Measurements from ENCODE around the gene MICB.
"Not testable (repeated sequence)": the region's sequence is repeated elsewhere in the genome, so short reads cannot be mapped to it uniquely, and the experiment has no call there.

Gene MICB

GRCh38 chr6:31497531-31498476 lies at the start of gene MICB:
TSS of gene MICB (plus strand) at chr6:31498145. CDS start at chr6:31498194, 49 bp downstream.
- peak; percentile 89 for DNase-seq

DNA sequence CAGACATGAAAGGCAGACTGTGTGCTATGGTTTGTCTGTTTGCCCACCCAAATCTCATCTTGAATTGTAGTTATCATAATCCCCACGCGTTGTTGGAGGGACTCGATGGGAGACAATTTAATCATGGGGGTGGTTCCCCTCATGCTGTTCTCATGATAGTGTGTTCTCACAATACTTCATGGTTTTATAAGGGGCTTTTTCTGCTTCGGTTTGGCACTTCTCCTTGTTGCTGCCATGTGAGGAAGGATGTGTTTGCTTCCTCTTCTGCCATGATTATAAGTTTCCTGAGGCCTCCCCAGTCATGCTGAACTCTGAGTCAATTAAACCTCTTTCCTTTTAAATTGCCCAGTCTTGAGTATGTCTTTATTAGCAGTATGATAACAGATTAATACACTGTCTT lies 47.2 kb upstream of the MICB start:
- no peak for DNase-seq

DNA sequence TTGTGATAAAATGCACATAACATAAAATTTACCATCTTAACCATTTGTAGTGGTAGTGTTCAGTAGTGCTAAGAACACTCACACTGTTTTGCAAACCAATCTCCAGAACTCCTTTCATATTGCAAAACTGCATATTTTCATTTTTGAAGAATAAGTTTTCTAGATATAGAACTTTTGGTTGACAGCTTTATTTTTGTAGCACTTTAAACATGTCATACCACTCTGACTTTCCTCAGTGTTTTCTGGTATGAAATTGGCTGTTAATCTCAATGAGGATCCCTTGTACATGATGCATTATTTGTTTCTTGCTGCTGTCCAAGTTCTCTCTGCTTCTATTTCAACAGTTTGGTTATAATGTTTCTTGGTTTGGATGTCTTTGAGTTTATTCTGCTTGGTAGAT lies 45.1 kb upstream of the MICB start:
- no peak for DNase-seq

DNA sequence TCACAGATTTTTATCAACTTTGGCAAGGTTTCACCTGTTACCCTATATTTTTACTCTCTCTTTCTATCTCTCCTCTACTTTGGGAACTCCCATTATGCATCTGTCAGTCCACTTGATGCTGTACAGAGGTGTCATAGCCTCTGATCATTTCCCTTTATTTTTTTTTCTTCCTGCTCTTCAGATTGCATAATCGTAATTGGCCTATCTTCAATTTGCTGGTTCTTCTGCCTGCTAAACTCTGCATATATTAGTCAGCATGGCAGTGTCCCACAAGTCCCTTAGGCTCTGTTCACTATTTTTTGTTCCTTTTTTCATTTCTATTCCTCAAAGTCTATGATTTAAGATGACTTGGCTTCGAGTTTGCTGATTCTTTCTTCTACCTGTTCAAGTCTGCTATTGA lies 44.7 kb upstream of the MICB start:
- no peak for DNase-seq

DNA sequence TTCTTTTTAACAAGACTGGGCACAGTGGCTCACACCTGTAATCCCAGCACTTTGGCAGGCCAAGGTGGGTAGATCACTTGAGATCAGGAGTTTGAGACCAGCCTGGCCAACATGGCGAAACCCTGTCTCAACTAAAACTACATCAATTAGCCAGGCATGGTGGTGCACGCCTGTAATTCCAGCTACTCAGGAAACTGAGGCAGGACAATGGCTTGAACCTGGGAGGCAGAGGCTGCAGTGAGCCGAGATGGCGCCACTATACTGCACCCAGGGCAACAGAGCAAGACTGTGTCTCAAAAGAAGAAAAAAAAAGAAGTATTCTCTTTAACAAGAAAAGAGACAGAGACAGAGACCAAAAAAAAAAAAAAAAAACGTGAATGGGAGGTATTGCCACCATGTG lies 38.1 kb upstream of the MICB start:
- DNase-seq: not testable (repeated sequence)

DNA sequence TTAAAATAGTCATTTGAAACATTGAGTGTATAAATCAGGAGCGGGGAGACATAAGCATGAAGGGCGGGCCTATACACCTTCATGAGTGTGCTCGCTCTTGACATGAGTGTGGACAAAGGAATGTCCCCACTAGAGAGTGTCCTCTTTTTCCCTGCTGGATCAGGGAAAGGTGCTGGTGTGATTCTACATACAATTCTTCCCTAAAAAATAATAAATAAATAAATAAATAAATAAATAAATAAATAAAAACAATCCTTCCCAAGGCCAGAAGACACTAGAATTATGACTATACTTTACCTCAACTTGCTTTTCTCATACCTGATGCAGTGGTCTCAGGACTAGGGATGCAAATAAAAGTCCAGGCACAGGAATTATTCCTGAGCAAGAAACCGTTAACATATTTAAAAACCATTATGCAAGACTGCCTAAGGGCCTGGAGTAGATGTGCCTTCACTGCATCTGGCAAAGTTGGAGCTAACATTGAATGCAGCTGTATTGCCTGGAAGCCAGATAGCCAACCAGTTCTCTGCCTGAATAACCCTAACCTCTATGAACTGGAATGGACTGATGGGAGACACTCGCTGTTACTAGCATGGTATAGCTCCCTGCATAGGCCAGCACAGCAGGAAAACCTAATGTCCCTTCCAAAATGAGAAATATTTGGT lies 37.5 kb upstream of the MICB start:
- no peak for DNase-seq

DNA sequence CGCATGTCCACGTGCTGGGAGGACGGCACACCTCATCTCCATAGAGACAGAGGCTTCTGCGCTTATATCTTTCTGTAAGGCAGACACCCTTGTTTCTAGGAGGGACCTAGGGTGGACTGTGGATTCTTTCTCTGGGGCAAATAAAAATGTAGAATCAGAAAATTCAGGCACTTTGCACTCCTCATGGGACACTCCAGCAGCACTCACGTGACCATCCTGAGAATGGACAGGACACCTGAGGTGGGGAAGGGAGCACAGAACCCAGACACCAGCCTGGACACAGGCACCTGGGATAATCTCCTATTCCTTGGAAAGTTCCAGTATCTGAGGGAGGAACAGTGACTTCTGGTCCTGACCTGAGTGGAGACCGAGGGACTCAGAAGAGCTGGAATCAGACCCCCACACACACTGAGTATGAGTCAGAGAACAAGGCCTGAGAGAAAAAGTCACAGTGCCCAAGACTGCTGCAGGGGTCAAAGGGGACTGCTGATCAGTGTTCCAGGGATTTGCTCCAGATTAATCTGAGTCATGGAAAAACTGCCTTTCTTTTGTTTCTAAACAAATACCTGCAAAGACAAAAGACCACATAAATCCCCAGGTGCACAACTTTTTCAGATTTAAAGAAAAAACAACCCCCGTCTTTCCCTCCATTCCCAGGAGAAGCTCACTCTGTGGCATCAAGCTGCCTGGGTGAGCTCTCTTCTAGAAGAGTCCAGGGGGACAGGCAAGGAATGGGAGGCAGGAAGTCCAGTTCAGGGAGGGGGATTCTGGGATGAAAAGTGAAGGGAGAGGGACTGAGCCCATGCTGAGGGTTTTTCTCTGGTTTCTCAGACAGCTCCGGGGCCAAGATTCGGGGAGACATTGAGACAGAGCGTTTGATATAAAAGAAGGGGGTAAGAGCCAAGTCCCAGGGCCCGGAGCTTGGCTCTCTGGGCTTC lies 35.6 kb upstream of the MICB start:
- no peak for DNase-seq

DNA sequence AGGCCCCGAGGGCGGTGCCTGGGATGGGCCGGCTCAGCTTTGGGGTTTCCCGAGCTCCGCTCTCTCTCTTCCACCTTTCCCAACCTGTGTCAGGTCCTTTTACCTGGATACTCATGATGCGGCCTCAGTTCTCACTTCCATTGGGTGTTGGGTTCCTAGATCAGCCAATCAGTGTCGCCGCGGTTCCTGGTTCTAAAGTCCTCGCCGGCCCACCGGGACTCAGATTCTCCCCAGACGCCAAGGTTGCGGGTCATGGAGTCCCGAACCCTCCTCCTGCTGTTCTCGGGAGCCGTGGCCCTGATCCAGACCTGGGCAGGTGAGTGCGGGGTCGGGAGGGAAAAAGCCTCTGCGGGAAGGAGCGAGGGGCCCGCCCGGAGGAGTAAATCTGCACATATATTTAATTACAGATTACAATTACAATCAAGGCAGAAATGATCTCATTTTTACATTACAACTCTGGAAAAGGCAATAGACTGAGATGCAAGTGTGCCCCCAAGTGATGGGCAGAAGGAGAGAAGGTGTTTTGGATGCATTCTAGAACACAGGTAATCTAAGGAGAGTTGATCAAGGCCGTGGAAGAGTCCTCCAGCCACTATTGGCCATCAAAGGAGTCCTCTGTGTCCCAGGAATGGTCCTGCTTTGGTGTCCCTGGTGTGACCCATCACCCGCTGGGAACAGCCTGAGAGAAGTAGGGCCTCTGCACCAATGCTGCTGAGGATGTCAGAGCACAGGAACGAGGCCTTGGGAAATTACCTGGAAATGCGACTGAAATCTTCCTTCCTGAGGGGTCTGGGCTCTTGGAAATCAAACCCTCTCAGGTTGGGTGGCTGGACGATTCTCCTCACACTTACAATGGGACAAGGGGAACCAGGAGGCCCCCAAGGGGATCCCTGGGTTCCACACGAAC lies 34.7 kb upstream of the MICB start:
- peak; percentile 94 for DNase-seq

DNA sequence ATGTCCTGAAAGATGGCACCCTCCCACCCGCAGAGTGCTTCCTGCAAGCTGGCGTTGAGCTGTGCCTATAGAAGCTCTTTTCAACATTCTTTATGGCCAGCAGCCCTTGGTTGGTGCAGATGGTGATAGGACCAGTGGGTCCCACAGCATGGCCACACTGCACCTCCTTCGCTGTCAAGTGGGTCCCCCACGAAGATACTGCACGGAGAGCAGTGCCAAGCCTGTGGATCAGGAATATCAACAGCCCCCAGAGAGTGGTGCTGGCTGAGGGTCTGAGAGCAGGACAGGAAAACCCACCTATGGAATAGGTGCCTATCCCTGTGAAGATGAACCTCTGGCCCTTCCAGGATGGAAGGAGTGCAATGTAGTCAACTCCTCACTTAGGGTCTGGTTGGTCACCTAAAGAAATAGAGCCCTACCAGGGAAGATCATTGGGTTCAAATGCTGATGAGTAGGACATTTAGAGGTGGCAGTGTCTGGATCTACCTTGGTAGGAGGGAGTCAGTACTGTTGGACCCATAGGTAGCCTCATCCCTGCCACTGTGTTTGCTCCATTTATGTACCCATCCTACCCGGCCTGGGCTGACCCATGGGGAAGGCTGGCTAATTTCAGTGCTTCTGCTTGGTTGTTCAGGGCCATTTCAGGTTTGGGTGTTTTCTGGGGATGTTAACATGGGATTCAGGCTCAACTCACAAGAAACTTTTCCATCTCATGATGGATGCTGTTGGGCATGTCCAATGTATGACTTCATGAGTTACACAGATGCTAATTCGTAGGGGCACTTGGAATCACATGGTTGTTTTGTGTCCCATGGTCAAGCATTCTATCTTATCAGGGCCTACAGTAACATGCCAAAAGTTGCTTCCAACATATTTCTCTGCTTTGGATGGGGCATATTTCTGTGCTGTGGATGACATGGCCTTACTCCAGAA lies 33.4 kb upstream of the MICB start:
- DNase-seq: no peak

GRCh38 chr6:31465185-31465536 lies 32.8 kb upstream of the MICB start:
- no peak for DNase-seq

DNA sequence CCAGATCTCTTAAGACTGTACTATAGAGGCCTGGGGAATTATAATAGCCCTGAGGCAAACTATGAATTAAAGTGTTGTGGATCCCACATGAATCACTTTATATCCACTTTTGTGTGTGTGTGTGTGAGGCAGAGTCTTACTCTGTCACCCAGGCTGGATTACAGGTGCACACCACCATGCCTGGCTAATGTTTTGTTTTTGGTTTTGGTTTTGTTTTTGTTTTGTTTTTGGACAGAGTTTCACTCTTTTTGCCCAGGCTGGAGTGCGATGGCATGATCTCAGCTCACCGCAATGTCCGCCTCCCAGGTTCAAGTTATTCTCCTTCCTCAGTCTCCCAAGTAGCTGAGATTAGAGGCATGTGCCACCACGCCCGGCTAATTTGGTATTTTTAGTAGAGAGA lies 32.2 kb upstream of the MICB start:
- DNase-seq: no peak

DNA sequence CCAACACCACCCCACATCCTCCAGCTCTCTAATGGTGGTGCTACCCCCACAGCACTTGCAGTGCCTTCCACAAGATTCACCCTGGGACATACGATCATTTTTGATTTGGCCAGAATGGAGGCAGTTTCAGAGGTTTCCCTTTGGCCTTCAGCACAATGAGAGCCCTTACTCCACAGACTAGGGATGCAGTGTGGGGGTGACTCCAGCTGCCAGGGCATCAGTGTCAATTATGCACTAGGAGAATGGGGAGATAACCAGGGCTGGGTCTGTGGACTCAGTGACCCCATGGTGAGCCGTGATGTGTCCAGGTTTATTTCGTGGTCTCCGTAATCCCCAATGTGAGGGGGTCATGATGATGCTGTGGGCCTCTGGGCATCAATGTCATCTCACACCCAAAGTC lies 31.5 kb upstream of the MICB start:
- no peak for DNase-seq

- DNase-seq: no peak
Measured at GRCh38 chr6:31467151-31467550, 30.8 kb upstream of the MICB start.

DNA sequence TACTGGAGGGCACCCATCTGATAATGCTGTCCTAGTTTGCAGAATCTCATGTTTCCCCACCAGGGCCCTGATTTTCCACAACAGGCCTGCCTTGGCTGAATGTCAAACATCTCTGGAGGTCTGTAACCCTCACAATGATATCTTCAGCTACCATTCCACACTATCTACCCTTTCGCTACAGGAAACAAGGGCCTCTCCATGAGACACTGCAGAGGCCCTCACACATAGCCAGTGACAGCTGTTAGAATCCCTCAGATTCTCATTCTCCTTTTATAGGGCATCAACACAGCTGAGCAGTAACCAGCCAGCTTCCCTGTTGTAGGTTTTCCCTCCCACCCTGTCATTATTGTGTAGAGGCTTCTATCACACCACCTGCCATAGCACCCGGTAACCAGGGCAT lies 29.6 kb upstream of the MICB start:
- DNase-seq: no peak

GRCh38 chr6:31470801-31471200 lies 27.1 kb upstream of the MICB start:
- DNase-seq: no peak

GRCh38 chr6:31471711-31472110 lies 26.2 kb upstream of the MICB start:
- DNase-seq: no peak

- DNase-seq: no peak
Measured at GRCh38 chr6:31472259-31472658, 25.7 kb upstream of the MICB start.

- DNase-seq: no peak
Measured at GRCh38 chr6:31473244-31473643, 24.7 kb upstream of the MICB start.

DNA sequence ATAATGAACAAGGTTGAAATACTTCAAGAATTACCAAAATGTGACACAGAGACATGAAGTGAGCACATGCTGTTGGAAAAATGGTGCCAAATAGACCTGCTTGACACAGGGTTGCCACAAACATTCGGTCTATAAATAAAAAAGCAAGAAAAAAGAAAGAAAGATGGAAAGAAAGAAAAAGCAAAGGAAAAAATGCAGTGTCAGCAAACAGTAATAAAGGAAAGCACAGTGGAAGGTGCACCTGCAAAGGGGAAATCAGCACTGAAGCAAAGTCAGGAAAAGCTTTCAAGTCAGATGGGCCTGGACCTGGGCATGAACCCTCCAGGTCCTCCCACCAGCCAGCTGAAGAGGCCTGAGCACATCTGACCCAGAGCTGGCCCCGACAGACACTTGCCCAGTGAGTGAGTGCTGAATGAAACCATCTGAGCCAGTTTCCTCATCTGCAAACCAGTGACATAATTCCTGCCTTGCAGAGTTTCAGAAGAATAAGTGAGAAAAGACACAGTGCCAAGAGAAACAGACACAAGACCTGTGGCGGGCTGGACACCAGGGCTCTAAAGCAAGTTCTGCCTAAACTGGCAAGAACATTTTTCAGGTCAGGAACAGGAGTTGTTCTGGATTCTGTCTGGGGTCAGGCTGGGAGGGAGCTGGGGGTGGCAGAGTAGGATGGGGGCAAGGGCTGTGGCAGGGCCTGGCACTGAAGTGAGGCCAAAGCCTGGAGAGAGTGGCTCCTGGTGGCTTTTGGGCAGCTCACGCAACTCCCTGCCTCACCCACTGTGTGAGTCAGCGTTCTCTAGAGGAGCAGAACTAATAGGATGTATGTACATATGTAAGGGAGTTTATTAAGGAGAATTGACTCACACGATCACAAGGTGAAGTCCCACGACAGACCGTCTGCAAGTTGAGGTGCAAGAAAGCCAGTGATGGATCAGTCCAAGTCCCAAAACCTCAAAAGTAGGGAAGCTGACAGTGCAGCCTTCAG lies 23.9 kb upstream of the MICB start:
- no peak for DNase-seq

DNA sequence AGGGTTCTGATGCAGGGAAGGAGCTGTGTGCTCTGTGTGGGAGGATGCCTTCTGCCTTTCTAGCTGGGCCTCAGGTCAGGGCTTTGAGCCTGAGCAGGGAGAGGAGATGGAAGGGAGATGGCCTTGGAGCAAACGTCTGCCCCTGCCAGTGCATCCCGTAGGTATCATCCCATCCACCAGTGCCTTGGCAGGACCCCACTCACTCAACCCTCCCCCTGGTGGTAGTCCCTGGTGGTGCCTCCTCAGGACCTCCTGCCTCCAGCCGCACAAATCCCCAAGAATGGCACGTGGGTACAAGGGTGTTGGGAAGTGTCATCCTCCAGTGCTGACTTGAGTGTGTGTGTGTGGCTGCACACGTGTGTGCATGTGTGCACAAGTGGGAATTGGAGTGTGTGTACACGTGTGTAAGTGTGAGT lies 23.1 kb upstream of the MICB start:
- DNase-seq: peak; percentile 60
